VCaP (cell line): ENCODE measurements around the gene TNFRSF18.

ENCODE experiments used
- H3K27ac ChIP-seq: fragments of 450-650 bp; 2 replicates; pipeline ENCODE4 v1.5.1; 2017
- CTCF ChIP-seq: fragments of 450-650 bp; conservative IDR thresholded peaks from 2 replicates; pipeline ENCODE4 v1.5.1; 2017; ENCODE audit warnings: mild to moderate bottlenecking, moderate library complexity

Gene TNFRSF18

DNA sequence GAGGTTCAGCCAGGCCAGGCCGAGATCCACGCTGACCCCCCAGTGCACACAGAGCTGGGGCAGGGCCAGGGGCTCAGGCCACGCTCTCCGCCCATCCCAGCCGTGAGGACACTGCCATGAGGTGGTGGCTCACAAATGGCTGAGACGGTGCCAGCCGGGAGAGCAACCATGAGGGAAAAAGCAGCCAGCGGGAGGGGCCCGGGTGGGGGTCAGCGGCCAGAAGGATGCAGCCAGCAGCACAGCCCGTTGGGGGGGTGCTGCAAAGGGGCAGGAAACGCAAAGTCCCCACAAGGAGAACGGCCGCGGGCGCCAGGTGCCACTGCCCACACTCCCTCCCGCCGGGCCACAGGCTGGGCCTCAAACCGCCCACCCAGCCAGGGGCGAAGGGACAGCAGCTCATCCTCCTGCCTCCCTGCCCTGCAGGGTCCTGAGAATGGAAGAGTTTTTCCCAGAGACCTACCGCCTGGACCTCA is 24.4 kb downstream of the TNFRSF18 start:
- TF ChIP-seq CTCF, result no peak
- H3K27ac ChIP-seq, result no peak overlapping the region

DNA sequence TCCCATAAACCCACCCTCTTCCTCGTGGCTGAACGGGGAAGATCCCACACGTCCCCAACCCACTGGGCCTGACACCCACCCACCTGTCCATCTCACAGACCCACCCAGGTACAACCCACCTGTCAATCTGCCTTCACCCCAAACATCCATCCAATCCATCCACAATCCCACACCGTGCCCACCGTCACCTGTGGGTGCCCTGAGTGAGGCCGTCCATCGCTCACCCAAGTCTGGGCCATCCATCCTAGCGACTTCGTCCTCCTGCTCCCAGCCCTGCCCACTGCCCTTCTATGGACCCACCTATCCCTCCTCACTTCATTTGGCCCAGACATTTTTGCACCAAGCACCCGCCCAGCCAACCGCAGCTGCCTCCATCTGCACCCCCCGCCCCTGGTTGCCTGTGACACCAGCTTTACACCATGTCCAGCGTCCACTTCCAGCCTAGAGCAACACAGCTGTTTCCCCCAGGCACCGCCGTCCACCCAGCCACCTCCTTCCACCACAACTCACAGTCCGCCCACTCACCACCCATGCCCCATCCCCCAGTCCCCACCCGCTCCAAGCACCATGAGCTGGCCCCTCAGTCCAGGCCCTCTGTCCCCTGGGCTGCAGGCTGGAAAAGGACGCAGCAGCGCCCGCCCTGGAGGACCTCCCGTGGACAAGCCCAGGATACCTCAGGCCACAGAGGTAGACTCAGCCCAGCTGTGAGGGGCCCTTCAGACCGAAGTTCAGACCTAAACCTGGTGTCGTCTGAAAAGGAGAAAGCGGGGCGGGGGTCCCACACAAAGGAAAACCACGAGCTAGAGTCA is 25.1 kb downstream of the TNFRSF18 start:
- no peak for TF ChIP-seq CTCF
- H3K27ac ChIP-seq, result no peak overlapping the region

GRCh38 chr1:1179983-1180861 is 26.2 kb downstream of the TNFRSF18 start:
- no peak for TF ChIP-seq CTCF
- H3K27ac ChIP-seq, result no peak overlapping the region

- no peak for TF ChIP-seq CTCF
- H3K27ac ChIP-seq, result no peak overlapping the region
Observed at GRCh38 chr1:1179346-1179982, 26.9 kb downstream of the TNFRSF18 start.

DNA sequence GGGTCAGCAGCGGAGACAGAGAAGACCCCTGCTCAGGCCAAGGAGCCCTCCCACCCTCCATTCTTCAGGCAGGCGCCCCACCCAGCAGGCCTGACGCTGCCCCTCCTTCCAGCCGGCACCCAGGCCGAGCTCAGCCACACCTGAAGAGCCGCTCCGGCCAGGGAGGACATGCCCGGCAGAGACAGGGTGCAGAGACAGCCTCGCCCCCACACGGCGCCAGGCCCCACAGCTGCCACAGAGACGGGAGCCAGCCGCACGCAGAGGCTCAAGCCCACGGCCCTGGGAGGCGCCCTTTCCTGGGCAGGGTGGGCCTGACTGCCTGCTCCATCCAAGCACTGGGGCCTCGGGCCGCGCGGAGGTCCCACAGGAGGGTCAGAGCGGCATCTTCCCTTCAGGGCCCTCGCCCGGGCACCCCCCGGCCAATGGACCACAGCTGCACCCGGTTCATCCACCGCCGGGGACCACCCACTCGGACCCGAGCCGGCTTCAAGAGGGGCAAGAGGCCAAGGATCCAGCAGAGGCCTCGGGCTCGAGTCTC is 27.5 kb downstream of the TNFRSF18 start:
- no peak overlapping the region for H3K27ac ChIP-seq
- no peak for TF ChIP-seq CTCF

- no peak overlapping the region for H3K27ac ChIP-seq
- TF ChIP-seq CTCF, result no peak
Observed at GRCh38 chr1:1177452-1178206, 28.8 kb downstream of the TNFRSF18 start.
